ENCODE measurements around the gene FBN3. TPM values are rescaled to one million over a fixed set of nuclear protein-coding genes. Genes with fewer than 3 reads are reported as not detected.

FBN3 gene
- polyA plus RNA-seq, 1 experiment: not detected

DNA sequence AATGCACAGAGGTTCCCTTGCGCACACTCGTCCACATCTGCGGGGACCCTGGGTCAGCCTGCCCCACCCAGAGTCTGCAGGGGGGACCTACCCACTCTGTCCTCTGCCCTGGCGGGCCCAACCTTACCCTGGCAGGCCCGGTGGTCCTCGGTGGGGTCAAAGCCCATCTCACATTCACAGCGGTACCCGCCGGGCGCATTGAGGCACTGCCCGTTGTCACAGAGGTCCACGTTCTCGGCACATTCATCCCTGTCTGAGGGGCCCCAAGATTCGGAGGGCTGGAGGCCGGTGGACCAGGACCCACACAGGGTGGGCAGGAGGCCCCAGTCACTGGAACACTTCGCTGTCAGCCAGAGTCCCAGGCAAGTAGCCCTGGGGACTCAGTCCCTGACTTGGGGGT lies 38.5 kb downstream of the FBN3 start:
- TF ChIP-seq, protein P1, sequence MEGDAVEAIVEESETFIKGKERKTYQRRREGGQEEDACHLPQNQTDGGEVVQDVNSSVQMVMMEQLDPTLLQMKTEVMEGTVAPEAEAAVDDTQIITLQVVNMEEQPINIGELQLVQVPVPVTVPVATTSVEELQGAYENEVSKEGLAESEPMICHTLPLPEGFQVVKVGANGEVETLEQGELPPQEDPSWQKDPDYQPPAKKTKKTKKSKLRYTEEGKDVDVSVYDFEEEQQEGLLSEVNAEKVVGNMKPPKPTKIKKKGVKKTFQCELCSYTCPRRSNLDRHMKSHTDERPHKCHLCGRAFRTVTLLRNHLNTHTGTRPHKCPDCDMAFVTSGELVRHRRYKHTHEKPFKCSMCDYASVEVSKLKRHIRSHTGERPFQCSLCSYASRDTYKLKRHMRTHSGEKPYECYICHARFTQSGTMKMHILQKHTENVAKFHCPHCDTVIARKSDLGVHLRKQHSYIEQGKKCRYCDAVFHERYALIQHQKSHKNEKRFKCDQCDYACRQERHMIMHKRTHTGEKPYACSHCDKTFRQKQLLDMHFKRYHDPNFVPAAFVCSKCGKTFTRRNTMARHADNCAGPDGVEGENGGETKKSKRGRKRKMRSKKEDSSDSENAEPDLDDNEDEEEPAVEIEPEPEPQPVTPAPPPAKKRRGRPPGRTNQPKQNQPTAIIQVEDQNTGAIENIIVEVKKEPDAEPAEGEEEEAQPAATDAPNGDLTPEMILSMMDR (IDR thresholded peaks at IDR 0.05; ENCODE audit: insufficient read depth, low read depth, low read length): no peak
- no peaks in the 10 kb centered on the region for H3K36me3 ChIP-seq (ENCODE audit: control insufficient read depth, insufficient read depth, low read length)
- no peak for DNase-seq (ENCODE audit: low read depth)
- no peak overlapping the region for H3K4me3 ChIP-seq (ENCODE audit: low read depth, low read length)
- ChIA-PET POLR2A (no interaction called here), CTCF (interaction anchor here (0.6 kb wide), 1 partner anchor 14 kb away, joined by 3 read pairs; no protein-coding TSS in a partner anchor)
- H3K27me3 ChIP-seq (ENCODE audit: control insufficient read depth, insufficient read depth, low read length): no peaks in the 10 kb centered on the region

- TF ChIP-seq, protein P1 (IDR thresholded peaks at IDR 0.05; ENCODE audit: insufficient read depth, low read depth, low read length): no peak
- ChIA-PET POLR2A (no interaction called here), CTCF (interaction anchor here (0.6 kb wide), 1 partner anchor 14 kb away, joined by 3 read pairs; no protein-coding TSS in a partner anchor)
- Histone ChIP-seq H3K4me3 (ENCODE audit: low read depth, low read length) (no peak overlapping the region), H3K27me3 (ENCODE audit: control insufficient read depth, insufficient read depth, low read length) (no peaks in the 10 kb centered on the region), H3K36me3 (ENCODE audit: control insufficient read depth, insufficient read depth, low read length) (no peaks in the 10 kb centered on the region)
- DNase-seq (ENCODE audit: low read depth): no peak
Measured at GRCh38 chr19:8109890-8110662, 39.3 kb downstream of the FBN3 start.

- ChIA-PET POLR2A (no interaction called here), CTCF (no interaction called here)
- TF ChIP-seq, protein P1 (IDR thresholded peaks at IDR 0.05; ENCODE audit: insufficient read depth, low read depth, low read length): no peak
- no peak overlapping the region for H3K4me3 ChIP-seq (ENCODE audit: low read depth, low read length)
- no peaks in the 10 kb centered on the region for H3K36me3 ChIP-seq (ENCODE audit: control insufficient read depth, insufficient read depth, low read length)
- no peaks in the 10 kb centered on the region for H3K27me3 ChIP-seq (ENCODE audit: control insufficient read depth, insufficient read depth, low read length)
- no peak for DNase-seq (ENCODE audit: low read depth)
Measured at GRCh38 chr19:8109455-8109854, 39.9 kb downstream of the FBN3 start.

- DNase-seq (ENCODE audit: low read depth): no peak
- Histone ChIP-seq H3K36me3 (ENCODE audit: control insufficient read depth, insufficient read depth, low read length) (no peaks in the 10 kb centered on the region), H3K4me3 (ENCODE audit: low read depth, low read length) (no peak overlapping the region), H3K27me3 (ENCODE audit: control insufficient read depth, insufficient read depth, low read length) (no peaks in the 10 kb centered on the region)
- TF ChIP-seq, protein P1 (IDR thresholded peaks at IDR 0.05; ENCODE audit: insufficient read depth, low read depth, low read length): no peak
- ChIA-PET POLR2A (no interaction called here), CTCF (no interaction called here)
Measured at GRCh38 chr19:8108560-8109445, 40.6 kb downstream of the FBN3 start.

- TF ChIP-seq, protein P1 (IDR thresholded peaks at IDR 0.05; ENCODE audit: insufficient read depth, low read depth, low read length): no peak
- no peak for DNase-seq (ENCODE audit: low read depth)
- no peaks in the 10 kb centered on the region for H3K36me3 ChIP-seq (ENCODE audit: control insufficient read depth, insufficient read depth, low read length)
- H3K27me3 ChIP-seq (ENCODE audit: control insufficient read depth, insufficient read depth, low read length): no peaks in the 10 kb centered on the region
- no peak overlapping the region for H3K4me3 ChIP-seq (ENCODE audit: low read depth, low read length)
- ChIA-PET POLR2A (no interaction called here), CTCF (no interaction called here)
Measured at GRCh38 chr19:8107301-8107903, 42.0 kb downstream of the FBN3 start.

Measured in BJ (cell line).